ENCODE results near the gene DLX2.

The DLX2 gene

DNA sequence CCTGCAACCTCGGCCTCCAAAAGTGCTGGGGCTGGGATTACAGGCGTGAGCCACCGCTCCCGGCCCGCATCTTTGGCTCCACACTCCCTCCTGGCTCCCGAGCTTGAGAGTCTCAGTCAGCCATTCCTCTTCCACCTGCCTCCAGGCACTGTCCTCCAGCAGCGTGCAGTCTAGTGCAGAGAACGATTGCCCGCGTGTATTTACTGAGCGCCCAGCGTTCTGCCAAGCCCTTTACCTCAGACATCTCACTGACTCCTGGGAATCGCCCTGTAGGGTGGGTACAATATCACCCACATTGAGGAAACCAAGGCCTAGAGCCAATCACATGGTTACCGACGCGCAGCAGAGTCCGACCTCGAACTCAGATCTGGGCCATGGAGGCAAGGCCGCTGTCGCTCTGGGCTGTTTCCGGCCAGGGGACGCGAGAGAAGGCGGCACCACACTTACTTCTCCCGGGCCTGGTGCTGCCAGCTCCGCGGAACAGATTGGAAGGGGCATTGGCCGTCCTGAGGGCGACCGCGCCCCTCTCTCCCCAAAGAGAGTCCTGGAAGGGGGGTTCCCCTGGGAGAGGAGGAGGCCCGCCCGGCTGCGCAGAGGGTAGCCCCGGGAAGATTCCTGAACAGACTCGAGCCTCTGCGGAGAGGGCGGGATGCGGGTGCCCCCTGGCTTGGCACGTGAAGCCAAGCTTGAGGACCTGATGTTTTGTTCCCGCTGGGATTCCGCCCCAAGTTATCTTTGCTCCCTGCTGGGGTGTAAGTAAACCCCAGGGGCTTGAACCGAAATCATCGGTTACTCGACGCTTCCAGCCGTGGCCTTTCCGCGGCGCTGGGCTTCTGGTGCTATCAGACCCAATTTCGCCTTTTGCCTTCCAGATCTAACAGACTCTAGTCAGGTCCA, 5.2 kb upstream of the DLX2 start:
- no peak for DNase-seq (ENCODE audit: low read depth in 3 of 3)

GRCh38 chr2:172106108-172106961, 3.6 kb upstream of the DLX2 start:
- DNase-seq (ENCODE audit: low read depth in 3 of 3), result no peak

DNA sequence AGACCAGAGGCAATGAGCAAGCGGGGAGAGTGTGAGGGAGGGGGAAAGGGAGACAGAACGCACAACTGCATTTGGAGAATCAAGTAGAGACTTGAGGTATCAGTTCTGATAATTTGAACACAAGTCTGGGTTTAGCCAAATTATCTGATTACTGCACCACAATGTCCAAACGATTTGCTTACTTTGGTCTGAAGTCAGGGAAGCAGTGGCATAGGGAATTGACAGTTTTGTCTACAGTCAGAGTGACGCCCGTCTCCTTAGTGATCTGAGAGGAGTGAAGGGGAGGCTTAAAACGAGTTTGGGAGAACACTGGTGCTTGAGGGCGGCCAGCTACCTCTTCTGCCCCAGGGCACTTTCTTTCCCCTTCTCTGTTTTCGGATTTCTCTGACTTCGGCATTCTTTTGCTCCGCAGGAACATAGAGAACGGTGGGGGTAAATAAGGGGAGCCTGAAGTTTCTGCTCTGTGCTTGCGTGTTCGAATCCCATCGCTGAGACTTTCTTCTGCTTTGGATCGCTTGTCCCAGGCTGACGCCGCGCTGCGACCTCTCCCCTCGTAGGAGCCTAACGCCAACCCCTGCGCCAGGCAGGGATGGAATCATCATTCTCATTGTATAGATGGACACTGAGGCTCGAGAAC, 2.9 kb upstream of the DLX2 start:
- DNase-seq (ENCODE audit: low read depth in 3 of 3), result no peak

DNA sequence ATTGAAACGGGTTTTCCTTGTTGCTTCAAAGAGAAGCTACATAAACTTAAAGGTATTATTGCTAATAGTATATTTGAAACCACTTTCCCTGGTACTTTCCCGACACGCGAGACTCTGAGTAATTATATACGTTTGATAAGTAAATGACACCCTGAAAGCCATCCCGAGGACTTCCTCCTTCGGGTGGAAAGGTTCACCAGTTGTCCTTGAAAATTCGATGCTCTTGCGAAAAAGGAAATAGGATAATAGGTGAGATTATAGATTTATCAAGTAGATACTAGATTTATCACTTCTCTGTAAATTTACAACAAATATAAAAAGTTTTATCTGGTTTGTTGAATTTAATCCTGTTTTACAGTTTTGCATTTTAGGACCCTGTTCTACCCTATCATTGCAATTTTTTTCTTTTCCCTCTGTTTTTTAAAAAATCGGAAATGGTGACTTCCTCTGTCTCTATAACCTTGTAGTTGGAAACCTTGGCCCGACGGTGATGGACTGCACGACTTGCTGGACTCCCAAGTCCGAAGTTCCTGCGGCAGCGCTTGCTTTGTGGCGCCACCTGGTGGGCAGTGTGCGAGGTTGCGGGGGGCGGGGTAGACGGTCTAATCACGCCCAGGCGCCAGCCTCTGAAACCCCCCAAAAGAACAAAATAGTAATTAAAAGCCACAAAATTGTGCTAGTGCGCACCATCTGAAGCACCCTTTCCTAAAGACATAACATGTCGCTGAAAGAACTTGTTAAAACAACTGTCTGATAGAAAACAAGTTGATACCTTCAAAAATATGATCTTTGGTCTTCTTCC, 972 bp upstream of the DLX2 start:
- DNase-seq (ENCODE audit: low read depth in 3 of 3), result no peak

DNA sequence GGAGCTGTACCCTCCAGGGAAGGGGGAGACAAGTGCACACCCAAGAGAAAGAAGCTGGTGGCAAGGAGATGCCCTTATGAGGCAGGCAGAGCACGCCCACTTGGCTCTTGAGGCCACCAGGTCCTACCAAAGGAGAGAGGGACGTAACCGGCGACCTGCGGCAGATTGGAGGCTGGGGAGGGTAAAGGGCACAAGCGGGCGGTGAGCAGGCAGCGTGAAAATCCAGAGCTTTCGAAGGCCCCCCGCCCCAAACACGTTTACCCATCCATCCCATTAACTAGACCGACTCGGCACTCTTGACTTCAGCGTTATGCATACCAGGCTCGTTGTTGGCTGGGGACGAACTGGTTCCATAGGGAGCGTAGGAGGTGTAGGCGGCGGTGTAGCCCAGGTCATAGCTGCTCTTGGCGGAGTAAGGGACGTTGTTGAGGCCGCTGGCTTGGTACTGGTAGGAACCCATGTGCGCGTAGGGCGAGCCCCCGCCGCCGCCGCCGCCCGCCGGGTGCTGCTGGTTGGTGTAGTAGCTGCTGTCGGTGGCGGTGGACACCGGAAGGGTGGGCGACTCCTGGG, 794 bp downstream of the DLX2 start:
- DNase-seq (ENCODE audit: low read depth in 3 of 3), result no peak

DNA sequence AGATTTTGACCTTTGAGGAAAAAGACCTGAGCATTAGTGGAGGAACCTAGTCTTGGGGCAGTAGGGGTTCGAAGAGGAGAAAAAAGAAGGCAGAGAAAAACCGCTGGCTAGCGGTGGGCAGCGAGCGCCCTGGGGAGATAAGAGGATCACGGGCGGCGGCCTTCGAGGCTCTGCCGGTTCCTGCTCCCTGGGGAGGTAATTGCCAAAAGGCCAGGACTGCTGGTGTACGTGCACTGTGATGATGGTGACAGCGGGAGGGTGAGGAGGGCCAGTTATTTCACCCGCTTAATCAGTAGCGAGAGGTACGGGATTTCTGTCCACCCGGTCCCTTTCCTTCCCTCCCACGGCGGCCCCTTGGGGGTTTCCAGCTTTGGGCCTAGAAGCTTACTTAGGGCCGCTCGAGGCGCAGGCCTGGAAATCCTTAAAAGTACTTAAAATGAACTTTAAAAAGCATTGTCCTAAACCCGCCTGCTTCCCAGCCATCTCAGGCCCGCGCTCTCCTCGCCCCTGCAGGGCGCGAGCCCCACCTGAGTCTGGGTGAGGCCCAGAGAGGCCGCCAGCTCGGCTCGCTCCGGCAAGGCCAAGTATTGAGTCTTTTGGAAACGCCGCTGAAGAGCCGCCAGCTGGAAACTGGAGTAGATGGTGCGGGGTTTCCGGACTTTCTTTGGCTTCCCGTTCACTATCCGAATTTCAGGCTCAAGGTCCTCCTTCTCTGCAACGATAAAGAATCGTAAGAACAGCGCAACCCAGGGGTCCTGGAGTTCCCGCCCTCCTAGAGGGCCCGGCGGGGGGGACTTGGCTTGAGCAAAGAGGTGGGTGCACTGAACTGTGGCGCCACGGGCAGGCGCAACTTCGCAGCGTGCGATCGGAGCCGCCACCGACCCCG, 1.5 kb downstream of the DLX2 start:
- no peak for DNase-seq (ENCODE audit: low read depth in 3 of 3)

DNA sequence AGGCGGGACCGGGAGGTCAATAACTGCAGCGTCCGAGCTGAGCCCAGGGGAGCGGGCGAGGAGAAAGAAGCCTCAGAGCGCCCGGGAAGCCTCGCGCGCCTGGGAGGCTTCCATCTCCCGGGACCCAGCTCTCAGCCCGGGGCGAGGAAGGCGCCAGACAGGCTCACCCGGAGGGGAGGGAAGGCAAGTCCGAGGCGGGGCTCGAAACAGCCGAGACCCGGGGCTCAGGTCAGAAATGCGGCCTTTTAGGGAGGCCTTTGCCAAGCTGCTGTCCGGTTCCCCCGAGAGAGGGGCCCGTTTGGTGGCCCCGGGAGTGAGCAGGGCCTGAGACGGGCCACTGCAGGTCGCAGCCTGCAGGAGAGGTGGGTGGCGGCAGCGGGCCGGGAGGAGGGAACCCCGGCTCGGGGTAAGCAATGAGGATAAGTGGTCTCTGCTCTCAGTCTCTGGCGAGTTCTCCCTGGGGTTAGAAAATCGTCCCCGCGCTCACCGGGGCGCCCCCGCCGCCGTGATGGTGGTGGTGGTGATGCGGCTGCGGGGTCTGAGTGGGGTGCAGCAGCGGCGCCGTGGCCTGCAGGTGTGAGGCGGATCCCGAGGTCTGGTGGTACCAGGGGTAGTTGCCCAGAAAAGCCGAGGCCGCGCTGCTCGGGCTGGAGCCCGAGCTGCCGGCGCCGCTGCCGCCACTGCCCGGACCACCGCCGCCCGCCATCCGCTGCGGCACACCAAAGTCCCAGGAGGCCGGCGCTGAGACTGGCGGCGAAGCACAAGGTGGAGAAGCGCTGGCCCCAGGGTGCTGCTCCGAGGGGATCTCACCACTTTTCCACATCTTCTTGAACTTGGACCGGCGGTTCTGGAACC, 2.4 kb downstream of the DLX2 start:
- no peak for DNase-seq (ENCODE audit: low read depth in 3 of 3)

- DNase-seq (ENCODE audit: low read depth in 3 of 3), result no peak
These were observed 3.1 kb downstream of the DLX2 start for GRCh38 chr2:172099472-172100079.

DNA sequence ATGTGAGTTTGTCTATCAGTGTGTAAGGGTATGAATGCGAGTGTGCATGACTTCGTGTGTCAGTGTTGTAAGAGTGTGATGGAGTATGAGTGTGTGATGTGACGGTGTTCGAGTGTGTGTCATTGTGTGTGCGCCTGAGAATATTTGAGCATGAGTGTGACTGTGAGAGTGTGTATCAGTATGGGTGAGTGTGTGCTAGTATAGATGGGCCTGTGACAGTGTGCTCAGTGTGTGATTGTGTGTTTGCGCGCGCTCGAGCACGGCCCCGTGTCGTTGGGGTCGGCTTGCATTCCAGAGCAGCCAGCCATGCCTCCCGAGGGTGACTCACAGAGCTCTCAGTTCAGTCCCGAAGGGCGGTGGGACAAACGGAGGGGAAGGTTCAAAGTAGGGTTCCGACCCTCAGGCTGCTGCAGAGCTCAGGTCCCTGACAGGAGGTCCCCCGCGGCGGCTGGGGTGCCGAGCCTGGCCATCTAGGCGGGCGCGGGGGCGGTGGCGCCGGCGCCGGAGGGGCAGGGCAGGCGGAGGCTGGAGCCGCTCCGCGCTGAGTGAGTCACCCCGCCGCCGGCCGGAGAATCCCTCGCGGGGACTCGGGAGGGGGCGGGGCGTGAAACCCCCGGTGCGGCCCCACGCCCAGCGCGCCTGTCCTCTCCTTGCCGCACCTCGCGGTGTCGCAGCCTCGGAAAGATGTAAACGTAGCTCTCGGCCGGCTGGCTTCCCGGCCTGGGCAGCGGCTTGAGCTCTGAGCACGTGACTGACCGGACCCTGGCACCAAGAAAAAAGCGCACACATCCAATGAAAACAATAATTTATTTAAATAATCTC, 3.8 kb downstream of the DLX2 start:
- no peak for DNase-seq (ENCODE audit: low read depth in 3 of 3)

- DNase-seq (ENCODE audit: low read depth in 3 of 3), result no peak
These were observed 4.4 kb downstream of the DLX2 start for GRCh38 chr2:172098287-172098649.

DNA sequence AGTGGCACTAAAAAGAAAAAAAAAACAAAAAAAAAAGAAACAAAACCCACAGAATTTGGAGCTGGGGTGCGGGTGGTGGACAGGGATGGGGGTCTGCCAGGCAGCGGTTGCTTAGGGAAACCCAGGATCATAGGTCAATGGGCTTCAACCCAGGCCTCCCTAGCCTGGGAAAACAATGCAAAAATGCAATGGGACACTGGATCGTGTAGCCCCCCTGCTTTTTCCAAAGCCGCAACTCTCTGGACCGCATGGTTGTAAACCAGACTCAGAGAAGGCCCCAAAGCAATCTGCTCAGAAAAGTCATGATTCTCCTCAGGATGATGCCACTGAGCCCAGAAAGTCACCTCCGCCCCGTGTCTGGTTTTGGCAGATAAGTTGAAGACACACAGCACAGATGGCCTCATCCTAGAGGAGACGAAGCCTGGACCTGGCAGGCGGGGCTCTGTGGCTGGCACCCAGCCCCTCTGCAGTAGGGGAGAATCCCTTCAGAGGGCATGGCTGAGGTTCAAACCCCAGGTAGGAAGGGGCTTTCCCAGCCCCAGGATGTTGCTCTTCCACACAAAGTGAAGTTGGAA, 5.1 kb downstream of the DLX2 start:
- no peak for DNase-seq (ENCODE audit: low read depth in 3 of 3)

- no peak for DNase-seq (ENCODE audit: low read depth in 3 of 3)
These were observed 5.8 kb downstream of the DLX2 start for GRCh38 chr2:172096626-172097547.

GRCh38 chr2:172095905-172096625, 6.6 kb downstream of the DLX2 start:
- DNase-seq (ENCODE audit: low read depth in 3 of 3), result no peak

- DNase-seq (ENCODE audit: low read depth in 3 of 3), result peak in 2 of 3 experiments; percentile 57 to 75
These were observed 7.4 kb downstream of the DLX2 start for GRCh38 chr2:172095146-172095904.

All from stimulated activated CD4-positive, alpha-beta T cell treated with anti-CD3 and anti-CD28 coated beads, TNF-alpha, amount 100 ng/mL, for 4 hours (primary cell).